Neural progenitor cell (in vitro differentiated cells): Measurements from ENCODE around the gene ARPC5. TPM values are rescaled to one million over a fixed set of nuclear protein-coding genes. Genes with fewer than 3 reads are reported as not detected.

ENCODE experiments used
- DNase-seq: peaks from one replicate; pipeline ENCODE4 v3.0.0-alpha.2; 2016; ENCODE audit warnings: low spot score
- H2AFZ ChIP-seq: fragments of 200-600 bp; sonication (generic); replicated peaks from 2 replicates; pipeline ENCODE4 v1.6.1; 2016; ENCODE audit warnings: antibody characterized with exemption
- H3F3A ChIP-seq: fragments of 200-600 bp; sonication (generic); 2 replicates; pipeline ENCODE4 v1.6.1; 2016; ENCODE audit warnings: antibody characterized with exemption, low read depth
- H3K27ac ChIP-seq: fragments of 200-600 bp; sonication (generic); 2 replicates; pipeline ENCODE4 v1.5.1; 2016; ENCODE audit warnings: mild to moderate bottlenecking
- H3K27me3 ChIP-seq: fragments of 200-600 bp; sonication (generic); 2 replicates; pipeline ENCODE4 v1.6.1; 2016; ENCODE audit warnings: mild to moderate bottlenecking, moderate library complexity
- H3K36me3 ChIP-seq: fragments of 200-600 bp; sonication (generic); 2 replicates; pipeline ENCODE4 v1.5.1; 2016
- H3K4me1 ChIP-seq: fragments of 200-600 bp; sonication (generic); 2 replicates; pipeline ENCODE4 v1.6.1; 2016; ENCODE audit warnings: mixed run types
- H3K4me2 ChIP-seq: fragments of 200-600 bp; sonication (generic); 2 replicates; pipeline ENCODE4 v1.6.1; 2016
- H3K4me3 ChIP-seq: fragments of 200-600 bp; sonication (generic); 2 replicates; pipeline ENCODE4 v1.5.1; 2016
- H3K79me2 ChIP-seq: fragments of 200-600 bp; sonication (generic); 2 replicates; pipeline ENCODE4 v1.6.1; 2016; ENCODE audit warnings: low read depth
- H3K9ac ChIP-seq: fragments of 200-600 bp; sonication (generic); 2 replicates; pipeline ENCODE4 v1.6.1; 2016
- H3K9me3 ChIP-seq: fragments of 200-600 bp; sonication (generic); 2 replicates; pipeline ENCODE4 v1.5.1; 2016; ENCODE audit warnings: low read depth
- H4K20me1 ChIP-seq: fragments of 200-600 bp; sonication (generic); 2 replicates; pipeline ENCODE4 v1.6.1; 2016; ENCODE audit warnings: low read depth
- H3K27ac Mint-ChIP-seq: 3 replicates; pipeline ENCODE4 v1.8.0; 2021; ENCODE audit warnings: mixed read lengths
- H3K27me3 Mint-ChIP-seq: 2 replicates; pipeline ENCODE4 v1.8.0; 2022; ENCODE audit warnings: low read depth, mild to moderate bottlenecking, inconsistent platforms, moderate library complexity, mixed read lengths; ENCODE audit not compliant: insufficient read depth
- H3K36me3 Mint-ChIP-seq: 3 replicates; pipeline ENCODE4 v1.8.0; 2021; ENCODE audit warnings: mixed read lengths
- H3K4me1 Mint-ChIP-seq: 3 replicates; pipeline ENCODE4 v1.8.0; 2021; ENCODE audit warnings: mixed read lengths
- H3K4me3 Mint-ChIP-seq: 3 replicates; pipeline ENCODE4 v1.8.0; 2021; ENCODE audit warnings: mild to moderate bottlenecking, moderate library complexity, mixed read lengths
- H3K9me3 Mint-ChIP-seq: 3 replicates; pipeline ENCODE4 v1.8.0; 2020; ENCODE audit warnings: mixed read lengths
- CTCF ChIP-seq: fragments of 200-600 bp; sonication (generic); IDR thresholded peaks from 2 replicates; pipeline ENCODE4 v1.5.1; 2017; ENCODE audit warnings: antibody characterized with exemption, mild to moderate bottlenecking
- EZH2 ChIP-seq: fragments of 200-600 bp; sonication (generic); IDR thresholded peaks from 2 replicates; pipeline ENCODE4 v1.6.1; 2017; ENCODE audit warnings: antibody characterized with exemption, mild to moderate bottlenecking, moderate library complexity
- EZH2phosphoT487 ChIP-seq: fragments of 200-600 bp; sonication (generic); IDR thresholded peaks from 2 replicates; pipeline ENCODE4 v1.6.1; 2017; ENCODE audit warnings: antibody characterized with exemption
- total RNA-seq: library from RNA; depleted of rRNA; stranded (reverse); fragments of >200 nt; gene quantifications from 2 replicates; pipeline ENCODE4 v1.2.3, GENCODE V29; 2015; ENCODE audit warnings: low replicate concordance

Gene ARPC5
- total RNA-seq, 1 donor from 2014 or later, result 131 TPM

GRCh38 chr1:183604038-183604808, 31.4 kb downstream of the ARPC5 start:
- Histone ChIP-seq H3K9ac (no peak overlapping the region), H3K4me2 (no peak overlapping the region), H3K9me3 (no peaks in the 10 kb centered on the region), H2AFZ (no peak overlapping the region), H3F3A (no peaks in the 10 kb centered on the region), H3K27me3 (no peaks in the 10 kb centered on the region), H3K36me3 (no peaks in the 10 kb centered on the region), H3K79me2 (no peaks in the 10 kb centered on the region), H3K4me1 (no peaks in the 10 kb centered on the region), H3K4me3 (no peak overlapping the region), H3K27ac (no peak overlapping the region), H4K20me1 (no peaks in the 10 kb centered on the region)
- H3K27ac Mint-ChIP-seq, result peak overlapping the region; percentile 44
- H3K4me3 Mint-ChIP-seq, result no peak overlapping the region
- DNase-seq, result no peak
- H3K27me3 Mint-ChIP-seq, result peaks cover 7% of the 10 kb centered on the region
- TF ChIP-seq CTCF, result no peak
- no peak for TF ChIP-seq EZH2
- no peak for TF ChIP-seq EZH2phosphoT487
- no peaks in the 10 kb centered on the region for H3K36me3 Mint-ChIP-seq
- H3K4me1 Mint-ChIP-seq, result peaks cover 6% of the 10 kb centered on the region
- no peaks in the 10 kb centered on the region for H3K9me3 Mint-ChIP-seq

DNA sequence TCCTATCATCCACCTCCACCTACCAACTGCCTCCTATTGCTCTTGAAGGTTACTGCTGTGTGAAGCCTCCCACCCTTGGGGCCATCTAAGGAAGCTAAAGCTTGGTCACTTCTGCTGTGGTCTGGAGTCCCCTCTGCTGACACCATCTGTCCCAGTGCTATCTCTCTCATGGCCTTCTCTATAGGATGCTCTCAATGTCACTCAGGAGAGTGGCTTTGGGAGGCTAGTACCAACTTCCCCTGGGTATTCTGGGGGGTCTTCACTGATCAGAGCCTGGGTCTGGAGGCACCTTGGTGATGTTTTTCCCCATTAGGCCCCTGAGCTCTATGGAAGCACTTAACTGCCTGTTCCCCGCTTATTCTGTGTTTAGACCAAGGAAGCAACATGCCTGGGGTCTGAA, 33.1 kb downstream of the ARPC5 start:
- no peaks in the 10 kb centered on the region for H4K20me1 ChIP-seq
- no peaks in the 10 kb centered on the region for H3K9me3 ChIP-seq
- Mint-ChIP-seq H3K4me1 (peaks cover 13% of the 10 kb centered on the region), H3K4me3 (no peak overlapping the region), H3K9me3 (no peaks in the 10 kb centered on the region), H3K36me3 (no peaks in the 10 kb centered on the region), H3K27me3 (peaks cover 7% of the 10 kb centered on the region), H3K27ac (no peak overlapping the region)
- no peak for TF ChIP-seq CTCF
- TF ChIP-seq EZH2, result no peak
- no peak for TF ChIP-seq EZH2phosphoT487
- no peak overlapping the region for H3K4me2 ChIP-seq
- no peak overlapping the region for H3K4me3 ChIP-seq
- H3K9ac ChIP-seq, result no peak overlapping the region
- no peak for DNase-seq
- no peaks in the 10 kb centered on the region for H3K27me3 ChIP-seq
- H3K27ac ChIP-seq, result no peak overlapping the region
- H3K36me3 ChIP-seq, result no peaks in the 10 kb centered on the region
- no peaks in the 10 kb centered on the region for H3F3A ChIP-seq
- H3K79me2 ChIP-seq, result no peaks in the 10 kb centered on the region
- H2AFZ ChIP-seq, result no peak overlapping the region
- H3K4me1 ChIP-seq, result no peaks in the 10 kb centered on the region

DNA sequence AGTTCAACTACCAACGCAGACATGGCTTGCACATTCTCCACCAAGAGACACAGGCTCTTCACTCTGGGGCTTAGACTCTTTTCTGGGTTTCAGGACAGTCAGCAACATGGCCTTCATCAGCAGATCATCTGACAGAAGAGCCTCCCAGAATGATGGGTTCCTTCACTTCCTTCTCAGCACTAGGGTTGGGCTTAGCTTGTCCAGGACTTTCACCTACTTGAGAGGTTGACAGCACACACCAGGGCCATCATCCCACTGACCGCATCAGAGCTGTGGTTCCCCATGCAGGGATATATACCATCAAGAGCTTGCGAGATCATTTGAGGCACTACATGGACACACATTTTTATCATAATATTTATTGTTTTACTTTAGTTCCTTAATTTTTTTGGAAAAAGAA, 34.9 kb downstream of the ARPC5 start:
- Histone ChIP-seq H3K4me3 (no peak overlapping the region), H2AFZ (no peak overlapping the region), H3F3A (no peaks in the 10 kb centered on the region), H3K4me1 (no peaks in the 10 kb centered on the region), H4K20me1 (no peaks in the 10 kb centered on the region), H3K9me3 (no peaks in the 10 kb centered on the region), H3K79me2 (no peaks in the 10 kb centered on the region), H3K27ac (no peak overlapping the region), H3K27me3 (no peaks in the 10 kb centered on the region), H3K9ac (no peak overlapping the region), H3K36me3 (no peaks in the 10 kb centered on the region), H3K4me2 (no peak overlapping the region)
- Mint-ChIP-seq H3K27me3 (peaks cover 4% of the 10 kb centered on the region), H3K36me3 (no peaks in the 10 kb centered on the region), H3K27ac (no peak overlapping the region), H3K9me3 (no peaks in the 10 kb centered on the region), H3K4me3 (no peak overlapping the region), H3K4me1 (peaks cover 13% of the 10 kb centered on the region)
- no peak for DNase-seq
- TF ChIP-seq EZH2phosphoT487 (no peak), EZH2 (no peak), CTCF (no peak)
